GM18505 (cell line): ENCODE data around the gene SERPINA4.

Source experiments
- ATAC-seq: cut with Tn5 transposase; IDR thresholded peaks from one replicate; pipeline ENCODE4 v1.9.1; 2021; ENCODE audit not compliant: unreplicated experiment
- POLR2A ChIP-seq: IDR thresholded peaks from 4 replicates; pipeline ENCODE4 v1.6.1; 2011; ENCODE audit warnings: borderline replicate concordance; ENCODE audit not compliant: insufficient read depth, insufficient read length; ENCODE audit errors: extremely low read depth

SERPINA4 gene

GRCh38 chr14:94617366-94617941, 56.2 kb downstream of the SERPINA4 start:
- TF ChIP-seq POLR2A, result no peak
- no peak for ATAC-seq

- ATAC-seq, result no peak
- TF ChIP-seq POLR2A, result no peak
These were observed 57.0 kb downstream of the SERPINA4 start for GRCh38 chr14:94617988-94618822.

GRCh38 chr14:94619297-94619696, 58.1 kb downstream of the SERPINA4 start:
- no peak for TF ChIP-seq POLR2A

More at GRCh38 chr14:94619297-94619696, 58.1 kb downstream of the SERPINA4 start:
- ATAC-seq, result no peak
